ENCODE results near the gene MRGPRD.

GRCh38 chr11:68942095-68942620, 38.6 kb downstream of the MRGPRD start:
- TF ChIP-seq CTCF (IDR thresholded peaks at IDR 0.05; ENCODE audit: low read length) (no peak), EZH2 (optimal IDR thresholded peaks at IDR 0.05; ENCODE audit: low read depth, low read length) (no peak), EZH2phosphoT487 (IDR thresholded peaks at IDR 0.05; ENCODE audit: low read length) (no peak)
